Loucy (cell line): Measurements from ENCODE around the gene POMT1.

Experiments used
- EZH2phosphoT487 ChIP-seq: fragments of 200-600 bp; IDR thresholded peaks from 2 replicates; pipeline ENCODE4 v1.6.1; 2018; ENCODE audit warnings: antibody characterized with exemption, mild to moderate bottlenecking, moderate library complexity, borderline replicate concordance
- TF ChIP-seq, protein P1 (sequence below): fragments of 200-600 bp; sonication (generic); conservative IDR thresholded peaks from 2 replicates; pipeline ENCODE4 v1.5.1; 2014; ENCODE audit warnings: mild to moderate bottlenecking, antibody characterized with exemption, low read length

DNA sequence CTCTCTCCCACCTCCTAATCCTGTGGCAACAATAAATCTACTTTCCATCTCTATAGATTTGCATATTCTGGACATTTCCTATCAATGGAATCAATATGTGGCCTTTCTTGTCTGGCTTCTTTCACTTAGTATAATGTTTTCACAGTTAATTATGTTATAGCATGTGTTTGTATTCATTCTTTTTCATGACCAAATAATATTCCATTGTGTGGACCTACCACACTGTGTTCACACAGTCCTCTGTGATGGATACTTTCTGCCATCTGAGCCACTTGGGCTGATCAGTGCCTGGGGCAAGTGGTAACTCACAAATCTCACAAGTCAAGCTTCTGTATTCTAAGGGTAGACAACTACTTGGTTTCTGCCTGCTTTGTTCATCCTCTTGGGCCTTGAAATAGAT lies 48.7 kb upstream of the POMT1 start:
- TF ChIP-seq, protein P1, sequence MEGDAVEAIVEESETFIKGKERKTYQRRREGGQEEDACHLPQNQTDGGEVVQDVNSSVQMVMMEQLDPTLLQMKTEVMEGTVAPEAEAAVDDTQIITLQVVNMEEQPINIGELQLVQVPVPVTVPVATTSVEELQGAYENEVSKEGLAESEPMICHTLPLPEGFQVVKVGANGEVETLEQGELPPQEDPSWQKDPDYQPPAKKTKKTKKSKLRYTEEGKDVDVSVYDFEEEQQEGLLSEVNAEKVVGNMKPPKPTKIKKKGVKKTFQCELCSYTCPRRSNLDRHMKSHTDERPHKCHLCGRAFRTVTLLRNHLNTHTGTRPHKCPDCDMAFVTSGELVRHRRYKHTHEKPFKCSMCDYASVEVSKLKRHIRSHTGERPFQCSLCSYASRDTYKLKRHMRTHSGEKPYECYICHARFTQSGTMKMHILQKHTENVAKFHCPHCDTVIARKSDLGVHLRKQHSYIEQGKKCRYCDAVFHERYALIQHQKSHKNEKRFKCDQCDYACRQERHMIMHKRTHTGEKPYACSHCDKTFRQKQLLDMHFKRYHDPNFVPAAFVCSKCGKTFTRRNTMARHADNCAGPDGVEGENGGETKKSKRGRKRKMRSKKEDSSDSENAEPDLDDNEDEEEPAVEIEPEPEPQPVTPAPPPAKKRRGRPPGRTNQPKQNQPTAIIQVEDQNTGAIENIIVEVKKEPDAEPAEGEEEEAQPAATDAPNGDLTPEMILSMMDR = no peak
- no peak for TF ChIP-seq EZH2phosphoT487
